Mucosa of gallbladder (tissue), 1 donor: ENCODE data around the gene CLK3. TPM values are rescaled to one million over a fixed set of nuclear protein-coding genes. Genes with fewer than 3 reads are reported as not detected.

Experiments
- total RNA-seq: library from RNA; stranded (reverse); gene quantifications from one replicate; pipeline ENCODE4 v1.2.1, GENCODE V29; 2021
- donor health status: DM: no; HTN: no; CAD: no.

Gene CLK3
- total RNA-seq, 1 donor from 2014 or later: 95.0 TPM

Other genes with a start within 250 kb of the CLK3 start
- 0.72 TPM for gene CYP11A1, start 248.2 kb upstream of the CLK3 start, total RNA-seq
- 3.2 TPM for gene SEMA7A, start 181.9 kb upstream of the CLK3 start, total RNA-seq
- gene UBL7, start 154.7 kb upstream of the CLK3 start, total RNA-seq: 43.1 TPM
- 6.8 TPM for gene ARID3B, start 74.6 kb upstream of the CLK3 start, total RNA-seq
- 35.9 TPM for gene EDC3, start 80.2 kb downstream of the CLK3 start, total RNA-seq
- gene CYP1A1, start 109.7 kb downstream of the CLK3 start, total RNA-seq: 13.8 TPM
- 0.14 TPM for gene CYP1A2, start 133.0 kb downstream of the CLK3 start, total RNA-seq
- 74.2 TPM for gene CSK, start 166.2 kb downstream of the CLK3 start, total RNA-seq
- gene LMAN1L, start 197.0 kb downstream of the CLK3 start, total RNA-seq: not detected
- gene CPLX3, start 210.8 kb downstream of the CLK3 start, total RNA-seq: not detected
- 42.1 TPM for gene ULK3, start 227.3 kb downstream of the CLK3 start, total RNA-seq